ENCODE measurements around the gene GPR153.

DNA sequence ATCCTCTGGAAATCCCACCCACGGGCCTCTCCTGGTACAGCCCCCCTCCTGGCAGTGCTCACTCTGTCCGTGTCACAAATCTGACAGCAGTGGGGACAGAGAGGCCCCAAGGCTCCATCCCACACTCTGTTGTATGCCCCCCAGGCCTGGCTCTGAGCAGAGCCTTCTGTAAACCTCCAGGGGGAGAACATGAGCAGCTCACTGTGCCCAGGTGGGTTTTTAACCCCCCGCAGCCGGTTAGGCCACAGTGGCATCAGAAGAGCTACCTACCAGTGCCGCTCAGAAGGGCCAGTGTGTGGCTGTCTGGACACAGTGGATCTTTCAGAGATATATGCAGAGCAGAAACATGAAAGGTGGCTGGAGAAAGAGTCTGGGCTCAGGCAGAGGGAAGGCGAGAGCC, 12.0 kb upstream of the GPR153 start:
- TF ChIP-seq CTCF (IDR thresholded peaks at IDR 0.05) (no peak), POLR2A (IDR thresholded peaks at IDR 0.05) (no peak)
